Measurements from ENCODE around the gene NECTIN2.

DNA sequence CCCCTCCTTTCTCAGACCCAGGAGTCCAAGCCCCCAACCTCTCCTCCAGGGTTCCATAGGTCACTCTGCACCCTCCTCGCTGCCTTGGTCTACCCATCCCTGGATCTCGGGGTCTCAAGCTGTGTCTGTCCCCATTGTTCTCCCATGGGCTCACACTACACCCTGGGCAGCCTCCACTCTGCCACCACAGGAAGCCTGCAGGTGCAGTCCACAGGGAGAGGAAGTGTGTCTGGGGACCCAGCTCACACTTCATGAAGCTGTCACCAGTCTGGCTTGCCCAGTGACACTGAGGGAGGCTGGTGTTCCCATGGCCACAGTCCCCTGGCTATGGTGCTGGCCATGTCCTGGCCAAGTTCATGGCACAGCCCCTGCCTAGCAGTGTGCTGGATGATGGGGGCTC lies 5.3 kb downstream of the NECTIN2 start:
- no peak for TF ChIP-seq GATA2 (IDR thresholded peaks at IDR 0.05; ENCODE audit: low read depth, low read length)
- no peak for TF ChIP-seq GATA3 (IDR thresholded peaks at IDR 0.05; ENCODE audit: low read depth, low read length)

Measured in SH-SY5Y (cell line).